Mucosa of descending colon (tissue), 3 donors: ENCODE results near the gene ETV1. TPM values are rescaled to one million over a fixed set of nuclear protein-coding genes. Genes with fewer than 3 reads are reported as not detected.
A peak's percentile ranks its signal among the peaks of the same experiment; 100 is the strongest.
"Not testable (repeated sequence)": the region's sequence is repeated elsewhere in the genome, so short reads cannot be mapped to it uniquely, and the experiment has no call there.

Source experiments
- ATAC-seq: fragments of 200-7000 bp; cut with Tn5 transposase; one replicate; pipeline ENCODE4 v1.9.1; 2020; ENCODE audit warnings: mild to moderate bottlenecking, moderate library complexity
- DNase-seq, 3 donors: peaks; one replicate each; pipeline ENCODE4 v3.0.0-alpha.2; 2020
- H3K36me3 ChIP-seq: fragments of 200-600 bp; one replicate; pipeline ENCODE4 v1.8.0; 2021; ENCODE audit warnings: low read depth, mild to moderate bottlenecking
- H3K4me1 ChIP-seq: fragments of 200-600 bp; one replicate; pipeline ENCODE4 v1.8.0; 2021; ENCODE audit warnings: low read depth, mild to moderate bottlenecking
- H3K4me3 ChIP-seq: fragments of 200-600 bp; one replicate; pipeline ENCODE4 v1.8.0; 2021; ENCODE audit warnings: mild to moderate bottlenecking
- H3K9me3 ChIP-seq: fragments of 200-600 bp; one replicate; pipeline ENCODE4 v1.8.0; 2021; ENCODE audit warnings: mild to moderate bottlenecking
- intact Hi-C, 2 donors: fragments of 100-400 bp; cut with DNase I in 1 of 2; cut with micrococcal nuclease in 1 of 2; formaldehyde crosslinking; loops; one replicate each; pipeline versions ENCODE4 v1.11.0 to v1.11.1; 2022; cut with DNase I, micrococcal nuclease
- total RNA-seq, 3 donors: library from RNA; stranded (reverse); fragmentation: NEBNext Ultra II Directional in 2 of 3; extraction: Animal tissue kit (Norgen Biotek cat#: 25700) in 2 of 3; gene quantifications; one replicate each; pipeline versions ENCODE4 v1.2.1 to v1.2.4, GENCODE V29; 2021 to 2023
- TF ChIP-seq, protein P1 (sequence below): fragments of 200-600 bp; IDR thresholded peaks from one replicate; pipeline ENCODE4 v1.8.0; 2022; ENCODE audit warnings: antibody characterized with exemption, mild to moderate bottlenecking
- donor health status: DM: no; HTN: no; CAD: no; lungs with moderate emphysema.
- donor health status: DM: no; HTN: no; CAD: no.
- donor health status: DM: no; HTN: yes; CAD: no.

Gene ETV1
- total RNA-seq, 3 donors from 2014 or later: 2.6 to 16.9 (median 5.9) TPM

GRCh38 chr7:13933091-13933490 is 56.4 kb downstream of the ETV1 start:
- DNase-seq (no peak), ATAC-seq (no peak)
- H3K36me3 ChIP-seq: no peaks in the 10 kb centered on the region
- TF ChIP-seq, protein P1, sequence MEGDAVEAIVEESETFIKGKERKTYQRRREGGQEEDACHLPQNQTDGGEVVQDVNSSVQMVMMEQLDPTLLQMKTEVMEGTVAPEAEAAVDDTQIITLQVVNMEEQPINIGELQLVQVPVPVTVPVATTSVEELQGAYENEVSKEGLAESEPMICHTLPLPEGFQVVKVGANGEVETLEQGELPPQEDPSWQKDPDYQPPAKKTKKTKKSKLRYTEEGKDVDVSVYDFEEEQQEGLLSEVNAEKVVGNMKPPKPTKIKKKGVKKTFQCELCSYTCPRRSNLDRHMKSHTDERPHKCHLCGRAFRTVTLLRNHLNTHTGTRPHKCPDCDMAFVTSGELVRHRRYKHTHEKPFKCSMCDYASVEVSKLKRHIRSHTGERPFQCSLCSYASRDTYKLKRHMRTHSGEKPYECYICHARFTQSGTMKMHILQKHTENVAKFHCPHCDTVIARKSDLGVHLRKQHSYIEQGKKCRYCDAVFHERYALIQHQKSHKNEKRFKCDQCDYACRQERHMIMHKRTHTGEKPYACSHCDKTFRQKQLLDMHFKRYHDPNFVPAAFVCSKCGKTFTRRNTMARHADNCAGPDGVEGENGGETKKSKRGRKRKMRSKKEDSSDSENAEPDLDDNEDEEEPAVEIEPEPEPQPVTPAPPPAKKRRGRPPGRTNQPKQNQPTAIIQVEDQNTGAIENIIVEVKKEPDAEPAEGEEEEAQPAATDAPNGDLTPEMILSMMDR: no peak
- H3K4me1 ChIP-seq: no peaks in the 10 kb centered on the region
- intact Hi-C loops: no loop called here
- no peaks in the 10 kb centered on the region for H3K9me3 ChIP-seq
- H3K4me3 ChIP-seq: no peak overlapping the region

DNA sequence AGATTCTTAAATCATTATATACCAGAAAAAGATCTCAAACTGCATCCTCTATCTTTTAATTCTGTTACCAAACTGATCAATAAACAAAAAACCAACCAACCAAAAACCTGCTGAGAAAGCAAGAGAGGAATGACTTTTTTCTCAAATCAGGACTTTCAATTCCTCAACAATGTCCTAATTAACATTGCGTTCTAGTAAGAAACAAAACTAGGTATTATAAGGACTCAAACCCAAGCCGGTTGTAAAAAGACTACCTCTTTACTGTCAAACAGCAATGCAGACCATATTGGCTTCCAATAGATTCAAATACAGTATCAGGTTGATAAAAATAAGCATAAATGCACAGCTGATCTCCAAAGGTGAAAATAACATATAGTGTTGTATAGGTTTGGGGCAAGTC is 57.3 kb downstream of the ETV1 start:
- intact Hi-C loops: no loop called here
- Histone ChIP-seq H3K4me1 (no peaks in the 10 kb centered on the region), H3K36me3 (no peaks in the 10 kb centered on the region), H3K4me3 (no peak overlapping the region), H3K9me3 (no peaks in the 10 kb centered on the region)
- TF ChIP-seq, protein P1: no peak
- DNase-seq: no peak
- ATAC-seq: no peak

DNA sequence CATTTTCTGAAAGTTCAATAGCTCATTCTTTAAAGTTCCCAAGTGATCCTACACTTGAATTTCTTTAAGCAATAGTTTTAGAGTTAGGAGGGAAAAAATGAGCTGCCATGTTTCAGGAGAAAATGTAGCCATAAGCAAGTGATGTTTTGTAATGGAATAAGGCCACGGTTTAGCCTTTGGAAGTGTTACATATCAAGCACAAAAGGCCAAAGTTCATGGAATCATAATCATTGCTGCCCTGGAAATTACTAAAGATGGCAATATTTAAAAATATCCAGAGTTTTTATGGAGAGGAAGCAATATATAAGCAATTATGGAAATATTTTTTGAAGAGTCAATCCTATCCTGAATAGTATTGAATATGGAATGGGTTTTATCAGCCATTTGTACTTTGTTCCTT is 68.4 kb downstream of the ETV1 start:
- DNase-seq: no peak
- intact Hi-C loops: no loop called here

DNA sequence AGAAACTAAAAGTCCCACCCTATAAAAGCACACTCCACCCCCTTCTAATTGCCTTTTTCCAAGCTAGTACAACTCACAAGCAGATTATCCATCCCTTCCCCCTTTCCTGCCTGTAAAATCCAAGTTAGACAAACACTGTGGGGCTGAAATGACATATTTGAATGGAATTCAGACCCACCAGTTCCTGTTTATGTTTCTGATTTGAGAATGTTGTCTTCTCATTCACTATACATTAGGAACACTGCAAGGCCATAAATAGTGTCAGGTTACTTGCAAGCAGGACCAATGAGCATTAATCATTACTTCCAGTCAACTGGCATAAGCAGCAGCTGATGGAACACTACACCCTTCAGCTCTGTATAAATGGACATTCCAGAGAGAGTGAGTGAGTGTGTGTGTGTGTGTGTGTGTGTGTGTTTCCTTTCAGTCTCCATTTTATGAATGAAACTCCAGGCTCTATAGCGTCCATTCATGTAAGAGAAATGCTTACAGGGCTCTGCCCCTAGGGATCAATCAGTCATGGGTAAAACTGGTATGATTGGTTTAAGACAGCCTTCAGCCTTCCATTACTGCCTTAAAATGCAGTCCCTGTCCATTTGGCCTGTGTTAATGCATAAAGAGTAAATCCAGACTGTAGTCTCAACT is 69.3 kb downstream of the ETV1 start:
- ATAC-seq (peak; percentile 90), DNase-seq (peak in 1 of 3 donors; percentile 48)
- H3K36me3 ChIP-seq: no peaks in the 10 kb centered on the region
- H3K4me3 ChIP-seq: no peak overlapping the region
- H3K9me3 ChIP-seq: no peaks in the 10 kb centered on the region
- no peaks in the 10 kb centered on the region for H3K4me1 ChIP-seq
- TF ChIP-seq, protein P1: no peak
- intact Hi-C loops: no loop called here

More for the DNA sequence above, 68.4 kb downstream of the ETV1 start:
- H3K4me1 ChIP-seq: no peaks in the 10 kb centered on the region
- H3K36me3 ChIP-seq: no peaks in the 10 kb centered on the region
- TF ChIP-seq, protein P1: no peak
- ATAC-seq: no peak
- H3K4me3 ChIP-seq: no peak overlapping the region
- H3K9me3 ChIP-seq: no peaks in the 10 kb centered on the region

- intact Hi-C loops, H3K36me3 ChIP-seq, ATAC-seq: not testable (repeated sequence)
Measured at GRCh38 chr7:13918333-13918732, 71.1 kb downstream of the ETV1 start.

DNA sequence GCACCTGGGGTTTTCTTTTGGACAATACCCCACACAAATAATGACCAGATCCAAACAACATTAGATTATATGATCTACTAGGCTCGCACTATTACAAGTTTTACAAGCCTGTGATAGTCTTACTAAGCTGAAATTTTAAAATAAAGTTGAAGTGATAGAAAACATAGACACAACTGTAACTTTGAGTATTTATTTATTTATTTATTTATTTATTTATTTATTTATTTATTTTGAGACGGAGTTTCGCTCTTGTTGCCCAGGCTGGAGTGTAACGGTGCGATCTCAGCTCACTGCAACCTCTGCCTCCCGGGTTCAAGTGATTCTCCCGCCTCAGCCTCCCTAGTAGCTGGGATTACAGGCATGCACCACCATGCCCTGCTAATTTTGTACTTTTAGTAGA is 72.4 kb downstream of the ETV1 start:
- ATAC-seq, H3K36me3 ChIP-seq, intact Hi-C loops, DNase-seq, H3K4me1 ChIP-seq, H3K4me3 ChIP-seq, H3K9me3 ChIP-seq: not testable (repeated sequence)

More at GRCh38 chr7:13918333-13918732, 71.1 kb downstream of the ETV1 start:
- not testable (repeated sequence) for H3K4me1 ChIP-seq, H3K4me3 ChIP-seq, H3K9me3 ChIP-seq, DNase-seq

DNA sequence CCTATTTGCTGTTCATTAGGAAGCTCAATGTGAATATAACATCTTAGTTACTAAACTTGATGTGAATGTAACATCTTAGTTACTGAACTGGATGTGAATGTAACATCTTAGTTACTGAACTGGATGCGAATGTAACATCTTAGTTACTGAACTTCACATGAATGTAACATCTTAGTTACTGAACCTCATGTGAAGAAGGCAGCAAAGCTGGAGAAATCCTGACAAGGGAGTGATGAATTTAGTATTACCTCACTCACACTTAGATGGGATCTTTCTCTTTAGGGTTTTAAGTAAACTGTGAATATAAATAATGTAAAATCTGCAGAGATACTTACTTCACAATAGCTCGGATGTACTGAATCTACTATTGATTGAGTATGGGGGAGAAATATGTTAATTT is 73.6 kb downstream of the ETV1 start:
- DNase-seq (no peak), ATAC-seq (no peak)
- Histone ChIP-seq H3K9me3 (no peaks in the 10 kb centered on the region), H3K4me1 (peaks cover 10% of the 10 kb centered on the region), H3K36me3 (no peaks in the 10 kb centered on the region), H3K4me3 (no peak overlapping the region)
- TF ChIP-seq, protein P1: no peak
- intact Hi-C loops: no loop called here
